ENCODE data around the gene IL7R.

DNA sequence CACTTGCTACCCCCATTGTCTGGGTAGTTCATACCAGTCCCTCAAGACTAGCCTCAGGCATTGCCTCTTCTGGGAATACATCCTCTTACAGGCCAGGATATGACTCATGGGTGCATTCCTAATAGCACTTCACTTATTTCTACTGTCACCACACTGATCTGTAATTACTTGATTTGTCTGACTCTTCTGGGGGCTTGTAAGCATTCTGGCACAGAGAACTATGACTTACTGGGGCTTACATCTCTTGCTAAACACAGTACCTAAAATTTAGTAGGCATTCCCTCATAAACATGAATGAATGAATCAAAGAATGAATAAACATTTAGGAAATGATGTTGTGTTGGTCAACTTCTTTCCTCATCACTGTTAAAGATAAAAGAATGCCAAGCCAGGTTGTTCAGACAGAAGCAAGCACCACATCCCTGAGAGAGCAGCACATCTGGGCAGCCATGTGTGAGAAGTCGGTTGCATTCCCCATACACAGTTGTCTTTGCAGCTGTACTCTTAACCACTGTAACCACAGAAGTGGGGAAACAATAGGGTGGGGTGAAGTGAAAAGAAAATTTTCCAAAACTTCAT lies 27.6 kb downstream of the IL7R start:
- TF ChIP-seq CTCF (conservative IDR thresholded peaks at IDR 0.05) (no peak), EZH2 (IDR thresholded peaks at IDR 0.05; ENCODE audit: low read depth) (no peak)

Data from PC-9 (cell line).